Frontal cortex (tissue), 4 donors: ENCODE measurements around the gene ALG10B. TPM values are rescaled to one million over a fixed set of nuclear protein-coding genes. Genes with fewer than 3 reads are reported as not detected.

Experiments used
- DNase-seq, 2 donors: peaks; one replicate each; pipeline ENCODE4 v3.0.0; 2012; ENCODE audit warnings: low spot score in 2 of 2
- FAIRE-seq: peaks from 2 replicates; lab custom pipeline; 2012; peaks lifted over from hg19 to GRCh38; lab: Jason Lieb, UNC
- small RNA-seq: library from RNA; depleted of rRNA; stranded (forward); fragments of <200 nt; gene quantifications from one replicate; pipeline ENCODE3, GENCODE V24; 2014
- total RNA-seq: library from RNA; depleted of rRNA; stranded (reverse); fragments of >200 nt; gene quantifications from one replicate; pipeline ENCODE4 v1.2.3, GENCODE V29; 2014
- donor health status: control.
- donor health status: control.
- donor health status: control.

ALG10B gene
- total RNA-seq, 1 donor from 2014 or later: 11.8 TPM

GRCh38 chr12:38370311-38370710, 53.7 kb downstream of the ALG10B start:
- FAIRE-seq (no peak), DNase-seq (no peak)

GRCh38 chr12:38373784-38374183, 57.2 kb downstream of the ALG10B start:
- FAIRE-seq: no peak

GRCh38 chr12:38374751-38375150, 58.2 kb downstream of the ALG10B start:
- FAIRE-seq: no peak

More at GRCh38 chr12:38373784-38374183, 57.2 kb downstream of the ALG10B start:
- DNase-seq: no peak

More at GRCh38 chr12:38374751-38375150, 58.2 kb downstream of the ALG10B start:
- no peak for DNase-seq

Small RNAs within 50 kb of the gene (small RNA-seq; reads per million reads assigned to genes)
- not detected for gene RF00019
